ENCODE measurements around the gene IL19.

GRCh38 chr1:206891412-206891811, 120.8 kb downstream of the IL19 start:
- no peak for TF ChIP-seq CTCF (IDR thresholded peaks at IDR 0.05; ENCODE audit: low read depth, low read length)
- no peak for TF ChIP-seq EZH2phosphoT487 (IDR thresholded peaks at IDR 0.05; ENCODE audit: low read depth)
